Sigmoid colon (tissue), 4 donors: Measurements from ENCODE around the gene PRKCSH.

ENCODE experiments used
- CTCF ChIP-seq, 4 experiments: fragments of 450-650 bp in 3 of 4; fragments of 200-600 bp in 1 of 4; IDR thresholded peaks; one replicate each; pipeline ENCODE4 v1.5.1; 2016 to 2019; ENCODE audit warnings: antibody characterized with exemption in 4 of 4, mild to moderate bottlenecking in 3 of 4, moderate library complexity in 2 of 4
- EP300 ChIP-seq, 4 donors: sonication (generic); formaldehyde crosslinking; IDR thresholded peaks; one replicate each; pipeline ENCODE4 v1.6.1; 2017; ENCODE audit warnings: antibody characterized with exemption in 4 of 4
- POLR2AphosphoS5 ChIP-seq, 4 donors: sonication (generic); formaldehyde crosslinking; IDR thresholded peaks; one replicate each; pipeline ENCODE4 v1.6.1; 2017; ENCODE audit warnings: antibody characterized with exemption in 4 of 4

- no peak for TF ChIP-seq CTCF (IDR thresholded peaks at IDR 0.05)
- TF ChIP-seq EP300 (IDR thresholded peaks at IDR 0.05), result no peak
- no peak for TF ChIP-seq POLR2AphosphoS5 (IDR thresholded peaks at IDR 0.05)
Observed at GRCh38 chr19:11486661-11487503, 51.4 kb downstream of the PRKCSH start.
